ENCODE results near the gene SLC22A12. TPM values are rescaled to one million over a fixed set of nuclear protein-coding genes. Genes with fewer than 3 reads are reported as not detected.

SLC22A12 gene
- polyA plus RNA-seq, 6 donors from 2014 or later = not detected

- DNase-seq (no peak), ATAC-seq (ENCODE audit: low read depth in 2 of 2) (no peak)
- Mint-ChIP-seq H3K4me3 (no peak overlapping the region), H3K36me3 (no peaks in the 10 kb centered on the region), H3K27me3 (peaks cover 0 to 11% (median 0%) of the 10 kb centered on the region in 3 donors), H3K9me3 (no peaks in the 10 kb centered on the region), H3K27ac (no peak overlapping the region), H3K4me1 (no peaks in the 10 kb centered on the region)
Observed at GRCh38 chr11:64597671-64598101, 6.7 kb downstream of the SLC22A12 start.

- no peaks in the 10 kb centered on the region for H3K9me3 Mint-ChIP-seq
- H3K36me3 Mint-ChIP-seq = no peaks in the 10 kb centered on the region
- H3K27me3 Mint-ChIP-seq = peaks cover 0 to 11% (median 0%) of the 10 kb centered on the region in 3 donors
- H3K27ac Mint-ChIP-seq = no peak overlapping the region
- no peak for ATAC-seq (ENCODE audit: low read depth in 2 of 2)
- no peaks in the 10 kb centered on the region for H3K4me1 Mint-ChIP-seq
- no peak overlapping the region for H3K4me3 Mint-ChIP-seq
- DNase-seq = no peak
Observed at GRCh38 chr11:64598106-64598796, 7.2 kb downstream of the SLC22A12 start.

- H3K27ac Mint-ChIP-seq = peak overlapping the region in 1 of 6 donors; percentile 84
- no peaks in the 10 kb centered on the region for H3K36me3 Mint-ChIP-seq
- DNase-seq (no peak), ATAC-seq (ENCODE audit: low read depth in 2 of 2) (no peak)
- H3K4me3 Mint-ChIP-seq = no peak overlapping the region
- no peaks in the 10 kb centered on the region for H3K9me3 Mint-ChIP-seq
- H3K4me1 Mint-ChIP-seq = no peaks in the 10 kb centered on the region
- peaks cover 0 to 11% (median 0%) of the 10 kb centered on the region in 3 donors for H3K27me3 Mint-ChIP-seq
Observed at GRCh38 chr11:64598797-64599697, 8.0 kb downstream of the SLC22A12 start.

DNA sequence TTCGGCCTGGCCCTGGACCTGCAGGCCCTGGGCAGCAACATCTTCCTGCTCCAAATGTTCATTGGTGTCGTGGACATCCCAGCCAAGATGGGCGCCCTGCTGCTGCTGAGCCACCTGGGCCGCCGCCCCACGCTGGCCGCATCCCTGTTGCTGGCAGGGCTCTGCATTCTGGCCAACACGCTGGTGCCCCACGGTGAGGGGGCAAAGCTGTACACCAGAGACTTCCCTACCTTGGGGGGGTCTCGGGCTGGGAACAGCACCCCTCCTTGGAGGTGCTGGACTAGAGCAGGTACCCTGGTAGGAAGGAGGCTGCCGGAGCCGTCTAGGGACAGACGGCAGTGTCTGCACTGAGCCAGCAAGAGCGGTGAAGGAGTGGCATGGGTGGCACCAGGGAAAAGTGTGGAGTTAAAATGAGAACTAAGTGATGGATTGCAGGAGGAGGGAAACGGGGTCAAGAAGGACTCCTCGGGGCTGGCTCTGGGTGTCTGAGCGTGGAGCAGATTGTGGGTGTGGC, 8.7 kb downstream of the SLC22A12 start:
- peaks cover 0 to 11% (median 0%) of the 10 kb centered on the region in 3 donors for H3K27me3 Mint-ChIP-seq
- H3K27ac Mint-ChIP-seq = peak overlapping the region in 2 of 6 donors; percentile 57 to 76
- H3K4me3 Mint-ChIP-seq = no peak overlapping the region
- ATAC-seq (ENCODE audit: low read depth in 2 of 2) (no peak), DNase-seq (no peak)
- H3K9me3 Mint-ChIP-seq = no peaks in the 10 kb centered on the region
- no peaks in the 10 kb centered on the region for H3K36me3 Mint-ChIP-seq
- no peaks in the 10 kb centered on the region for H3K4me1 Mint-ChIP-seq

DNA sequence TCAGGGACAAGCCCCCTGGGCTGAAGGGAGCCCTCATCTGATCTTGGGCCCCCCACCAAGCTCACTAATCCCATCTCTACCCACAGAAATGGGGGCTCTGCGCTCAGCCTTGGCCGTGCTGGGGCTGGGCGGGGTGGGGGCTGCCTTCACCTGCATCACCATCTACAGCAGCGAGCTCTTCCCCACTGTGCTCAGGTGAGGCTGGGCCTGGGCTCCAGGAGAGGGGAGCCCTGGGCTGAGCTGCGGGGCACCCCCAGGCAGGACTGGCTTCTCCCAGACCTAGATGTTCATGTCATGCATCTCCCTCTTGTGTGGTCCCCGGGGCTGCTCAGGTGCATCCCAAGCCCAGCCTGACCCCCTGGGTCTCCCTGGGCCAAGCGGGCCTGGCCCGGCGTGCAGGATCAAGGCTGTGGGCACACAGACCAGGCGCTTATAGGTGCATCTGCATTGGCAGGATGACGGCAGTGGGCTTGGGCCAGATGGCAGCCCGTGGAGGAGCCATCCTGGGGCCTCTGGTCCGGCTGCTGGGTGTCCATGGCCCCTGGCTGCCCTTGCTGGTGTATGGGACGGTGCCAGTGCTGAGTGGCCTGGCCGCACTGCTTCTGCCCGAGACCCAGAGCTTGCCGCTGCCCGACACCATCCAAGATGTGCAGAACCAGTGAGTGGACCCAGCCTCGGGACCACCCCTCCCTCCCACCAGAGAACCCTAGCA, 9.4 kb downstream of the SLC22A12 start:
- H3K27ac Mint-ChIP-seq = peak overlapping the region in 1 of 6 donors; percentile 76

DNA sequence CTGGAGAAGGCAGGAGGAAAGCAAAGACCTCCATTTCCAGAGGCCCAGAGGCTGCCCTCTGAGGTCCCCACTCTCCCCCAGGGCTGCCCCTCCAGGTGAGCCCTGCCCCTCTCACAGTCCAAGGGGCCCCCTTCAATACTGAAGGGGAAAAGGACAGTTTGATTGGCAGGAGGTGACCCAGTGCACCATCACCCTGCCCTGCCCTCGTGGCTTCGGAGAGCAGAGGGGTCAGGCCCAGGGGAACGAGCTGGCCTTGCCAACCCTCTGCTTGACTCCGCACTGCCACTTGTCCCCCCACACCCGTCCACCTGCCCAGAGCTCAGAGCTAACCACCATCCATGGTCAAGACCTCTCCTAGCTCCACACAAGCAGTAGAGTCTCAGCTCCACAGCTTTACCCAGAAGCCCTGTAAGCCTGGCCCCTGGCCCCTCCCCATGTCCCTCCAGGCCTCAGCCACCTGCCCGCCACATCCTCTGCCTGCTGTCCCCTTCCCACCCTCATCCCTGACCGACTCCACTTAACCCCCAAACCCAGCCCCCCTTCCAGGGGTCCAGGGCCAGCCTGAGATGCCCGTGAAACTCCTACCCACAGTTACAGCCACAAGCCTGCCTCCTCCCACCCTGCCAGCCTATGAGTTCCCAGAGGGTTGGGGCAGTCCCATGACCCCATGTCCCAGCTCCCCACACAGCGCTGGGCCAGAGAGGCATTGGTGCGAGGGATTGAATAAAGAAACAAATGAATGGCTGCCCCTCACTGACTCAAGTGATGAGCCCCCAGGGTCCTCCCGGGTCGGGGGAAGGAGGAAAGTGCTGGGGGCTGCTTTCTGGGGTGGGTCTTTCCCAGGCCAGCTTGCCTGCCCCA, 10.8 kb downstream of the SLC22A12 start:
- Mint-ChIP-seq H3K27me3 (peaks cover 0 to 22% (median 0%) of the 10 kb centered on the region in 3 donors), H3K9me3 (no peaks in the 10 kb centered on the region), H3K4me3 (no peak overlapping the region), H3K4me1 (peaks cover 0 to 3% (median 0%) of the 10 kb centered on the region in 3 donors), H3K36me3 (no peaks in the 10 kb centered on the region), H3K27ac (no peak overlapping the region)
- DNase-seq (no peak), ATAC-seq (ENCODE audit: low read depth in 2 of 2) (no peak)

More for the DNA sequence above, 9.4 kb downstream of the SLC22A12 start:
- Mint-ChIP-seq H3K4me3 (no peak overlapping the region), H3K36me3 (no peaks in the 10 kb centered on the region), H3K4me1 (no peaks in the 10 kb centered on the region), H3K9me3 (no peaks in the 10 kb centered on the region), H3K27me3 (peaks cover 0 to 13% (median 0%) of the 10 kb centered on the region in 3 donors)
- ATAC-seq (ENCODE audit: low read depth in 2 of 2) (no peak), DNase-seq (no peak)

DNA sequence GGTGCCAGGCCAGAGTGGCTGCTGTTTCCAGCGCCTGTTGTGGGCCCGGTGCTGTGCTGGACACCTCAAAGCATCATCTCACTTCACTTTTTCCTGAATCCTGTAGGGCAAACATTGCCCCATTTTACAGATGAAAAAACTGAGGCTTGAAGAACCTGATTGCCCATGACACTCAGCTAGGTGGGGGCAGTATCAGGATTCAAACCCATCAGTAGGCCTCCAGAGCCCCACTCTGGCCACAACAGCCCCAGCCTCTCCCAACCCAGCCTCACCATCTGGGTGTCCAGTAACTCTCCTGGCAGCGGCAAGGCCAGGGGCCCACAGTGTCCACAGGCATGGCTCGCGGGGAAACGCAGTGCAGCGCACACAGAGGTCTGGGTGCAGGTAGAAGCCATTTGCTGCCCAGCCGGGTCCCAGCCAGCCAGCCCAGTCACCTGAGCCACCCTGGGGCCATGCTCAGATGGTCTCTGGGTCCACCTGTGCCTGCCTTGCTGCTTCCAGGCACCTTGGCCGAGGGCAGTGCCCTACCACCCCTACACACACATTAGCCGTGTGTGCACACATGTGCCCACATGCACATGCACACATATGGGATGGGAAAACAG, 11.5 kb downstream of the SLC22A12 start:
- DNase-seq (no peak), ATAC-seq (ENCODE audit: low read depth in 2 of 2) (no peak)
- H3K27ac Mint-ChIP-seq = no peak overlapping the region
- H3K9me3 Mint-ChIP-seq = no peaks in the 10 kb centered on the region
- peaks cover 0 to 8% (median 0%) of the 10 kb centered on the region in 3 donors for H3K4me1 Mint-ChIP-seq
- H3K4me3 Mint-ChIP-seq = no peak overlapping the region
- H3K36me3 Mint-ChIP-seq = no peaks in the 10 kb centered on the region
- peaks cover 0 to 22% (median 0%) of the 10 kb centered on the region in 3 donors for H3K27me3 Mint-ChIP-seq

DNA sequence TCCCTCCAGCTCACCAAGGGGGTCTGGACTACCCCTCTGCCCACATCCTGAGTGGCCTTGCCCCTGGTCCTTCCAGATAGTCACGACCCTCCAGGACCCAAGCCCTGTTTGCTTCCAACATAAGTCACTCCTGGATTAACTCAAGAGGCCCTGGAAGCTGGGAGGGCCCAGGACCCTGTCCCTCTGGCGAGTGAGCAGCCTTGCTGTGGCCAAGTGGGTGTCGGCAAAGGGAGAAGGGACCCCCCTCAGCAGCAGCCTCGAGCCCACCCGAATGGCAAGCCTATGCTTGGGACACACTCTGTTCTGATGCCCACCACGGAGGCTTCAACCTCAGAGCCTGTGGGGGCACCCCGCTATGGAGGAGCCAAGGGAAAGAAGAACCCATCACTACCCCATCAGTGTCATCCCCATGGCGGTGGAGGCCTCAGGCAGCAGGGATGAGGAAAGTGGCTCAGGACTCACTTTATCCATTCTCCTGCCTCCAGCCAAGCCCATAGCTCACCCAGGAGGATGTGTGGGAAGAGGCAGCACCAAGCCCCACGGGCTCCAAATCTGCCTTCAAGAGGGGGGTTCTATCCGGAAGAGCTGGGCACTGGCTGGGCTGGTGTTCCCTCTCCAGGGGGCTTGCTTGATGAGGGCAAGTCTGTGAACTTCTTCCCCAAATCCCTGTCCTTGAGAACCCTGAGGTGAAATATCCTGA, 12.5 kb downstream of the SLC22A12 start:
- DNase-seq = no peak
- H3K4me3 Mint-ChIP-seq = no peak overlapping the region

DNA sequence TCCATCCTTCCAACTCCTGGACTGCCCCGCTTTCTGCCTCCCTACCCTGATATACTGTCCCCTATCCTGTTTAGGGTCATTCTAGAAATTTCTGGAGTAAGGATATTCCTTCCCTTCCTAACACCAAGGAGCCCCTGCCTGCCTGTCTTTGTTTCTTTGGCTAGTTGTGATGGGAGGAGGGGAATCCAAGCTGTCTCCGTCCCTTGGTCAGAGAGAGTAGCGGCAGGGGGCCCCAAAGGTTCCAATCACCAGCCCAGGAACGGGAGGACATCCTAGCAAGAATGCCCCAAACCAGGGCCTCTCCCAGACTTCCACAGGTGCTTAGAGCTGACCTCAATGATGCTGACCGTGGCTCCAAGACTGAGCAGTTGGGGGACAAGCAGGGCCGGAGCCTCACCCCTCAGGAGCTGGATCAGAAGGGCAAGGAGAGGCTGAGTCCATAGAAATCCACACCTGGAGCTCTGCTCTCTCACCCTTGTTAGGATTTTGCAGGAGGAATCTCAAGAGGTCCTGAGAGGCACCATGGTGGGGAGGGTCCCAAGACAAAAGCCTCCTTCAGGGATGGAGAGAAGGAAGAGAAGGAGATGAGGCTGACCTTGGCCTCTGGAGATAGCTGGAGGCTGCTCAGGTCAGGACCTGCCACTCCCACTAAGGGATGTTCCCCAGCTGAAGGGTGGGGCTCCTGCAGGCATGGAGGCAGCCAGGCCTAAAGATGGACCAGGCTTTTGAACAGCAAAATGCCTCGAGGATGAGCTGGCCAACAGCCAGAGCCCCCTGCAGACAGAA, 13.6 kb downstream of the SLC22A12 start:
- H3K36me3 Mint-ChIP-seq = no peaks in the 10 kb centered on the region
- H3K4me3 Mint-ChIP-seq = peak overlapping the region in 1 of 8 donors; percentile 29

More for the DNA sequence above, 12.5 kb downstream of the SLC22A12 start:
- H3K9me3 Mint-ChIP-seq = no peaks in the 10 kb centered on the region
- ATAC-seq (ENCODE audit: low read depth in 2 of 2) = no peak
- peaks cover 0 to 16% (median 0%) of the 10 kb centered on the region in 3 donors for H3K27me3 Mint-ChIP-seq
- no peaks in the 10 kb centered on the region for H3K36me3 Mint-ChIP-seq
- peaks cover 0 to 12% (median under 1%) of the 10 kb centered on the region in 3 donors for H3K4me1 Mint-ChIP-seq
- H3K27ac Mint-ChIP-seq = no peak overlapping the region

DNA sequence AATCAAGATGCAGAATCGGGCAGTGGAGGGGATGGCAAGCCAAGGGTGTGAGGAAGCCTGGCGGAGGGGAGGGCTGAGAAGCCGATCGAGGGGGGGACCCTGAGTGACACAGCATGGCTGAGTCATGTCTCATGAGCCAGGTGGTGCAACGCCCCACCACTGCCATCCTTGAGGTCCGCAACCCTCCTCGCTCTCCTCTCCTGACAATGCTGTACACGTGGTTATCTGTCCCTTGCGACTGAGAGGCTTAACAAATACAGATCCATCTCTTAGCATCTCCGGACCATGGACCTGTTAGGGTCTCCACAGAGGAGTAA, 14.2 kb downstream of the SLC22A12 start:
- H3K4me3 Mint-ChIP-seq = peak overlapping the region in 1 of 8 donors; percentile 29
- no peaks in the 10 kb centered on the region for H3K9me3 Mint-ChIP-seq
- DNase-seq (no peak), ATAC-seq (ENCODE audit: low read depth in 2 of 2) (no peak)
- peaks cover 0 to 12% (median 9%) of the 10 kb centered on the region in 3 donors for H3K4me1 Mint-ChIP-seq
- H3K27me3 Mint-ChIP-seq = peaks cover 0 to 16% (median 0%) of the 10 kb centered on the region in 3 donors
- H3K27ac Mint-ChIP-seq = no peak overlapping the region
- H3K36me3 Mint-ChIP-seq = no peaks in the 10 kb centered on the region

More for the DNA sequence above, 13.6 kb downstream of the SLC22A12 start:
- Mint-ChIP-seq H3K27ac (no peak overlapping the region), H3K27me3 (peaks cover 0 to 16% (median 0%) of the 10 kb centered on the region in 3 donors), H3K4me1 (peaks cover 0 to 12% (median 7%) of the 10 kb centered on the region in 3 donors), H3K9me3 (no peaks in the 10 kb centered on the region)
- DNase-seq (no peak), ATAC-seq (ENCODE audit: low read depth in 2 of 2) (no peak)

All from naive B cell (primary cell).